Omental fat pad (tissue), 4 donors: Measurements from ENCODE around the gene ADCY2. TPM values are rescaled to one million over a fixed set of nuclear protein-coding genes. Genes with fewer than 3 reads are reported as not detected.

Experiments
- ATAC-seq: fragments of 150-250 bp; one replicate; pipeline ENCODE4 v1.9.1; 2016; ENCODE audit warnings: mild to moderate bottlenecking, moderate library complexity; ENCODE audit not compliant: low FRiP score
- DNase-seq: peaks from one replicate; pipeline ENCODE4 v3.0.0-alpha.2; 2019; ENCODE audit warnings: low spot score
- CTCF ChIP-seq, 3 donors: fragments of 450-650 bp; IDR thresholded peaks; one replicate each; pipeline ENCODE4 v1.5.1; 2016 to 2017; ENCODE audit warnings: antibody characterized with exemption in 3 of 3, mild to moderate bottlenecking in 3 of 3, moderate library complexity in 2 of 3
- total RNA-seq, 4 donors: library from RNA; depleted of rRNA; stranded (reverse); fragments of >200 nt; gene quantifications; one replicate each; pipeline ENCODE4 v1.1.0, GENCODE V29; 2016

ADCY2 gene
- total RNA-seq, 4 donors from 2014 or later: 1.1 to 2.4 (median 1.7) TPM

GRCh38 chr5:7516253-7516652 is 120.3 kb downstream of the ADCY2 start:
- no peak for DNase-seq
- ATAC-seq: no peak
- TF ChIP-seq CTCF (IDR thresholded peaks at IDR 0.05): no peak

- DNase-seq (no peak), ATAC-seq (no peak)
- no peak for TF ChIP-seq CTCF (IDR thresholded peaks at IDR 0.05)
Observed at GRCh38 chr5:7517006-7517405, 121.1 kb downstream of the ADCY2 start.

GRCh38 chr5:7518947-7519560 is 123.1 kb downstream of the ADCY2 start:
- ATAC-seq: no peak

GRCh38 chr5:7519564-7519963 is 123.6 kb downstream of the ADCY2 start:
- no peak for ATAC-seq

More at GRCh38 chr5:7518947-7519560, 123.1 kb downstream of the ADCY2 start:
- DNase-seq: no peak
- no peak for TF ChIP-seq CTCF (IDR thresholded peaks at IDR 0.05)

GRCh38 chr5:7529880-7530279 is 133.9 kb downstream of the ADCY2 start:
- DNase-seq: no peak
- ATAC-seq: no peak
- no peak for TF ChIP-seq CTCF (IDR thresholded peaks at IDR 0.05)

More at GRCh38 chr5:7519564-7519963, 123.6 kb downstream of the ADCY2 start:
- TF ChIP-seq CTCF (IDR thresholded peaks at IDR 0.05): no peak
- no peak for DNase-seq

GRCh38 chr5:7533941-7534340 is 138.0 kb downstream of the ADCY2 start:
- ATAC-seq: no peak
- TF ChIP-seq CTCF (IDR thresholded peaks at IDR 0.05): no peak
- DNase-seq: no peak

- DNase-seq (no peak), ATAC-seq (no peak)
Observed at GRCh38 chr5:7534505-7534904, 138.6 kb downstream of the ADCY2 start.

More at GRCh38 chr5:7534505-7534904, 138.6 kb downstream of the ADCY2 start:
- TF ChIP-seq CTCF (IDR thresholded peaks at IDR 0.05): no peak
